ENCODE measurements around the gene CACNA2D3. TPM values are rescaled to one million over a fixed set of nuclear protein-coding genes. Genes with fewer than 3 reads are reported as not detected.

The CACNA2D3 gene
- total RNA-seq, 2 donors from 2014 or later = 0.97 TPM; not detected in 1

- no peaks in the 10 kb centered on the region for H3K27me3 ChIP-seq (ENCODE audit: control insufficient read depth, insufficient read depth, low read length, poor library complexity, severe bottlenecking)
- WGBS, 2 experiments (ENCODE audit: insufficient coverage in 1 of 2, insufficient read length in 1 of 2) = no CpG with 5 or more reads among the region's 1 CpG
- Mint-ChIP-seq H3K27ac (no peak overlapping the region), H3K4me3 (no peak overlapping the region), H3K4me1 (no peaks in the 10 kb centered on the region), H3K9me3 (peaks cover 3% of the 10 kb centered on the region), H3K27me3 (ENCODE audit: insufficient read depth) (no peaks in the 10 kb centered on the region), H3K36me3 (ENCODE audit: low read depth) (no peaks in the 10 kb centered on the region)
- no peaks in the 10 kb centered on the region for H3K36me3 ChIP-seq (ENCODE audit: control insufficient read depth, insufficient read depth, low read length)
- H3K9me3 ChIP-seq (ENCODE audit: control insufficient read depth, low read length) = no peaks in the 10 kb centered on the region
- no peaks in the 10 kb centered on the region for H3K4me1 ChIP-seq (ENCODE audit: control insufficient read depth, insufficient read depth, low read length)
- no peak overlapping the region for H3K27ac ChIP-seq (ENCODE audit: low read depth, low read length)
- no peak overlapping the region for H3K4me3 ChIP-seq (ENCODE audit: low read length)
- no peak for TF ChIP-seq CTCF (conservative IDR thresholded peaks at IDR 0.05)
- DNase-seq = no peak
- no peak overlapping the region for H3K9ac ChIP-seq (ENCODE audit: extremely low read depth, low read length, poor library complexity, severe bottlenecking)
Observed at GRCh38 chr3:54719914-54720313, 597.6 kb downstream of the CACNA2D3 start.

- Histone ChIP-seq H3K36me3 (ENCODE audit: control insufficient read depth, insufficient read depth, low read length) (no peaks in the 10 kb centered on the region), H3K4me3 (ENCODE audit: low read length) (no peak overlapping the region), H3K9me3 (ENCODE audit: control insufficient read depth, low read length) (no peaks in the 10 kb centered on the region), H3K27me3 (ENCODE audit: control insufficient read depth, insufficient read depth, low read length, poor library complexity, severe bottlenecking) (no peaks in the 10 kb centered on the region), H3K4me1 (ENCODE audit: control insufficient read depth, insufficient read depth, low read length) (no peaks in the 10 kb centered on the region), H3K9ac (ENCODE audit: extremely low read depth, low read length, poor library complexity, severe bottlenecking) (no peak overlapping the region), H3K27ac (ENCODE audit: low read depth, low read length) (no peak overlapping the region)
- Mint-ChIP-seq H3K36me3 (ENCODE audit: low read depth) (no peaks in the 10 kb centered on the region), H3K4me1 (no peaks in the 10 kb centered on the region), H3K9me3 (peaks cover 10% of the 10 kb centered on the region), H3K27ac (no peak overlapping the region), H3K27me3 (ENCODE audit: insufficient read depth) (no peaks in the 10 kb centered on the region), H3K4me3 (no peak overlapping the region)
- no peak for DNase-seq
- WGBS, 2 experiments (ENCODE audit: insufficient coverage in 1 of 2, insufficient read length in 1 of 2) = no CpG with 5 or more reads among the region's 1 CpG
- no peak for TF ChIP-seq CTCF (conservative IDR thresholded peaks at IDR 0.05)
Observed at GRCh38 chr3:54720604-54721003, 598.3 kb downstream of the CACNA2D3 start.

GRCh38 chr3:54731732-54732445 lies 609.5 kb downstream of the CACNA2D3 start:
- 94 to 100% methylated on average over 6 to 10 of the region's 10 CpGs for WGBS, 2 experiments (ENCODE audit: insufficient coverage in 1 of 2, insufficient read length in 1 of 2)
- H3K9ac ChIP-seq (ENCODE audit: extremely low read depth, low read length, poor library complexity, severe bottlenecking) = no peak overlapping the region
- H3K36me3 ChIP-seq (ENCODE audit: control insufficient read depth, insufficient read depth, low read length) = no peaks in the 10 kb centered on the region
- H3K27ac Mint-ChIP-seq = no peak overlapping the region
- no peak for TF ChIP-seq CTCF (conservative IDR thresholded peaks at IDR 0.05)
- no peaks in the 10 kb centered on the region for H3K27me3 ChIP-seq (ENCODE audit: control insufficient read depth, insufficient read depth, low read length, poor library complexity, severe bottlenecking)
- no peak for DNase-seq
- H3K36me3 Mint-ChIP-seq (ENCODE audit: low read depth) = no peaks in the 10 kb centered on the region
- no peak overlapping the region for H3K4me3 Mint-ChIP-seq
- no peaks in the 10 kb centered on the region for H3K27me3 Mint-ChIP-seq (ENCODE audit: insufficient read depth)
- H3K27ac ChIP-seq (ENCODE audit: low read depth, low read length) = no peak overlapping the region
- H3K4me3 ChIP-seq (ENCODE audit: low read length) = no peak overlapping the region
- H3K9me3 Mint-ChIP-seq = peaks cover 21% of the 10 kb centered on the region
- H3K4me1 ChIP-seq (ENCODE audit: control insufficient read depth, insufficient read depth, low read length) = no peaks in the 10 kb centered on the region
- peaks cover 7% of the 10 kb centered on the region for H3K9me3 ChIP-seq (ENCODE audit: control insufficient read depth, low read length)
- no peaks in the 10 kb centered on the region for H3K4me1 Mint-ChIP-seq

Data from endodermal cell (in vitro differentiated cells).